Suprapubic skin (tissue), 4 donors: ENCODE measurements around the gene PLA2G4F.

ENCODE experiments used
- CTCF ChIP-seq, 2 donors: fragments of 200-600 bp in 1 of 2; fragments of 450-650 bp in 1 of 2; sonication (generic) in 1 of 2; IDR thresholded peaks; one replicate each; pipeline ENCODE4 v1.5.1; 2016 to 2019; ENCODE audit warnings: antibody characterized with exemption in 2 of 2, mild to moderate bottlenecking in 1 of 2, moderate library complexity in 1 of 2
- EP300 ChIP-seq: sonication (generic); formaldehyde crosslinking; IDR thresholded peaks from one replicate; pipeline ENCODE4 v1.6.1; 2017; ENCODE audit warnings: antibody characterized with exemption
- POLR2AphosphoS5 ChIP-seq, 3 donors: sonication (generic); formaldehyde crosslinking; IDR thresholded peaks; one replicate each; pipeline ENCODE4 v1.6.1; 2017; ENCODE audit warnings: antibody characterized with exemption in 3 of 3

- TF ChIP-seq CTCF (IDR thresholded peaks at IDR 0.05) (no peak), EP300 (no peak), POLR2AphosphoS5 (IDR thresholded peaks at IDR 0.05) (no peak)
Measured at GRCh38 chr15:42111924-42112323, 44.5 kb downstream of the PLA2G4F start.
